ENCODE measurements around the gene ZNF430. TPM values are rescaled to one million over a fixed set of nuclear protein-coding genes. Genes with fewer than 3 reads are reported as not detected.

ZNF430 gene
- total RNA-seq, 8 experiments from 2014 or later: 6.0 to 15.0 (median 9.1) TPM

DNA sequence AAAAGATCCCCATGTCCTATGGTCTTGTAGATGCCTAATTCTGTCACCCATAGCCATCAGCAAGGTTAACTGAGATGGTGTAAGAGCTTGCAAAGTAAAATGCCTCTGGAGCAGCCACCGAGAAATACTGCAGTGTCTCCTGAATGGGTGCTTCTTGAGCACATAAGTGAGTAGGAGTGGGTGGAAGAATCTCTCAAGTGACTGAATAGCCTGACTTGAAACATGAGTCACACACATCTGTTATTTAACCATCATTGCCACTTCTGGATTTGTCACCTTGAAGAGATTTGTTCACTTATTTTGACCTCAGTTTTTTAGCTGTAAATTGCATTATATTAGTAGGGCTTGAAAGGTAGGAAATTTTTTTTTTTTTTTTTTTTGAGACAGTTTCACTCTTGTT is 63.9 kb downstream of the ZNF430 start:
- no peak overlapping the region for H3K27ac ChIP-seq
- no peak for ATAC-seq (replicated peaks in 6 of 8)
- H3K4me3 ChIP-seq: no peak overlapping the region
- in situ Hi-C loops (cut with MboI; ENCODE audit: low pct_unique_long_range_greater_than_20kb in 2 of 9, low sequenced_read_pairs in 9 of 9, unreplicated experiment in 9 of 9): no loop called here
- 17 to 100% (median 63%) methylated on average over 1 of the region's 1 CpG; no CpG with 5 or more reads in 3 of the 10 experiments for WGBS, 10 experiments
- H3K4me1 ChIP-seq (replicated peaks in 1 of 2): peaks cover 0 to 6% of the 10 kb centered on the region in 2 donors

- 71 to 100% (median 100%) methylated on average over 1 to 3 of the region's 3 CpGs; no CpG with 5 or more reads in 1 of the 10 experiments for WGBS, 10 experiments
- Histone ChIP-seq H3K4me1 (replicated peaks in 1 of 2) (peaks cover 0 to 6% of the 10 kb centered on the region in 2 donors), H3K4me3 (no peak overlapping the region), H3K27ac (no peak overlapping the region)
- in situ Hi-C loops (cut with MboI; ENCODE audit: low pct_unique_long_range_greater_than_20kb in 2 of 9, low sequenced_read_pairs in 9 of 9, unreplicated experiment in 9 of 9): no loop called here
- ATAC-seq (replicated peaks in 6 of 8): no peak
Measured at GRCh38 chr19:21087871-21088270, 67.4 kb downstream of the ZNF430 start.

DNA sequence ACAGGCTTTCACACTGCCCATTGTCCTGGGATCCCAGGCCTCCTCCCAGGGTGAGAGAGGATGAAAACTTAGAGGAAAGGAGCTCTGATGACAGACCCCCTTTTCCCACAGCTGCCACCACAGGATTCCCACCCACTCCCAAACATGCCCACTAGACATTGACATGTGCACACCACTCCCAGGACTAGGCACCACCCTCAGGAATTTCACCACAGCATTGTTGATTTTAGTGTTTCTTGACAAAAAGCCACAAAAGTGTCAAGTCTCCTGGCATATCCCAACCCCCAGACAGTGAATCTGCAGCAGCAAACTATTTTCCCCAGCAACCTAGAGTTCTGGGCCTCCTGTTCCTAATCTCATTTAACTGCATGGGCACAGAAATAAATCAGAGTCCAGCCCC is 71.7 kb downstream of the ZNF430 start:
- no peak overlapping the region for H3K4me3 ChIP-seq
- no peak overlapping the region for H3K27ac ChIP-seq
- in situ Hi-C loops (cut with MboI; ENCODE audit: low pct_unique_long_range_greater_than_20kb in 2 of 9, low sequenced_read_pairs in 9 of 9, unreplicated experiment in 9 of 9): no loop called here
- no peaks in the 10 kb centered on the region for H3K4me1 ChIP-seq (replicated peaks in 1 of 2)
- peak in 5 of 8 experiments; percentile 21 to 60 (median 39) for ATAC-seq (replicated peaks in 6 of 8)

GRCh38 chr19:21094347-21095025 is 74.0 kb downstream of the ZNF430 start:
- in situ Hi-C loops (cut with MboI; ENCODE audit: low pct_unique_long_range_greater_than_20kb in 2 of 9, low sequenced_read_pairs in 9 of 9, unreplicated experiment in 9 of 9): no loop called here
- peak in 2 of 8 experiments; percentile 23 to 38 for ATAC-seq (replicated peaks in 6 of 8)

DNA sequence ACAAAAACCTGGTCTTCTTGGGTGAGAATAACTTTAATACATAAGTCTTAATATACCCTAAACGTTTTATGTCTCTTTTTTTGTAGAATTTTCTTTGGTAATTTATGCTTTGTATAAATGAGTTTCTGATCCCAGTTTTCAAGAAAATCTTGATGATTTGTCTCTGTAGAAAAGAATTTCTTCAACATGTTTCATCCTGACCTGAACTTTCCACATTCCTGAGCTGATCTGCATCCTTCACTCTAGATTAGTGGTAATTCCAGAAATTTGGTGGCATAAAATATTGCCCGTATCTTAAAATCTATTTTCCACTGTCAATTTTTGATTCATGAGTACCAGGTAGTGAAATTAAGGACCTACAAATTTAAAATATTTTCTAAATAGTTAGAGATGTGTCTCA is 77.8 kb downstream of the ZNF430 start:
- WGBS, 10 experiments: 33 to 100% (median 94%) methylated on average over 1 to 2 of the region's 2 CpGs; no CpG with 5 or more reads in 1 of the 10 experiments
- Histone ChIP-seq H3K4me1 (replicated peaks in 1 of 2) (no peaks in the 10 kb centered on the region), H3K27ac (no peak overlapping the region), H3K4me3 (no peak overlapping the region)
- no peak for ATAC-seq (replicated peaks in 6 of 8)
- in situ Hi-C loops (cut with MboI; ENCODE audit: low pct_unique_long_range_greater_than_20kb in 2 of 9, low sequenced_read_pairs in 9 of 9, unreplicated experiment in 9 of 9): no loop called here

More at GRCh38 chr19:21094347-21095025, 74.0 kb downstream of the ZNF430 start:
- H3K4me3 ChIP-seq: no peak overlapping the region
- 50 to 100% (median 100%) methylated on average over 1 of the region's 1 CpG; no CpG with 5 or more reads in 3 of the 10 experiments for WGBS, 10 experiments
- H3K4me1 ChIP-seq (replicated peaks in 1 of 2): no peaks in the 10 kb centered on the region
- H3K27ac ChIP-seq: no peak overlapping the region

GRCh38 chr19:21101521-21102242 is 81.2 kb downstream of the ZNF430 start:
- no peaks in the 10 kb centered on the region for H3K4me1 ChIP-seq (replicated peaks in 1 of 2)
- peak in 1 of 8 experiments; percentile 51 for ATAC-seq (replicated peaks in 6 of 8)
- 80 to 100% (median 94%) methylated on average over 1 to 2 of the region's 2 CpGs; no CpG with 5 or more reads in 4 of the 10 experiments for WGBS, 10 experiments
- in situ Hi-C loops (cut with MboI; ENCODE audit: low pct_unique_long_range_greater_than_20kb in 2 of 9, low sequenced_read_pairs in 9 of 9, unreplicated experiment in 9 of 9): no loop called here
- H3K4me3 ChIP-seq: no peak overlapping the region
- H3K27ac ChIP-seq: no peak overlapping the region

GRCh38 chr19:21109116-21109515 is 88.7 kb downstream of the ZNF430 start:
- in situ Hi-C loops (cut with MboI; ENCODE audit: low pct_unique_long_range_greater_than_20kb in 2 of 9, low sequenced_read_pairs in 9 of 9, unreplicated experiment in 9 of 9): no loop called here
- H3K4me3 ChIP-seq: no peak overlapping the region
- H3K4me1 ChIP-seq (replicated peaks in 1 of 2): no peaks in the 10 kb centered on the region
- no peak for ATAC-seq (replicated peaks in 6 of 8)
- no peak overlapping the region for H3K27ac ChIP-seq

Other genes starting within 250 kb of the ZNF430 start
- gene ZNF66, start 244.4 kb upstream of the ZNF430 start, total RNA-seq: 1 to 10 TPM in 7 of 8 experiments, under 1 TPM in 1; 0.66 to 8.6 (median 3.0) TPM
- 10 to 100 TPM in 4 of 8 experiments, 1 to 10 TPM in 4; 2.5 to 16.0 (median 11.5) TPM for gene ZNF85, start 97.4 kb upstream of the ZNF430 start, total RNA-seq
- 10 to 100 TPM in 6 of 8 experiments, 1 to 10 TPM in 2; 2.7 to 18.4 (median 14.3) TPM for gene ZNF714, start 61.5 kb downstream of the ZNF430 start, total RNA-seq
- gene ZNF431, start 121.4 kb downstream of the ZNF430 start, total RNA-seq: 10 to 100 TPM in 7 of 8 experiments, 1 to 10 TPM in 1; 7.9 to 21.3 (median 13.7) TPM